Measurements from ENCODE around the gene NIT2.

DNA sequence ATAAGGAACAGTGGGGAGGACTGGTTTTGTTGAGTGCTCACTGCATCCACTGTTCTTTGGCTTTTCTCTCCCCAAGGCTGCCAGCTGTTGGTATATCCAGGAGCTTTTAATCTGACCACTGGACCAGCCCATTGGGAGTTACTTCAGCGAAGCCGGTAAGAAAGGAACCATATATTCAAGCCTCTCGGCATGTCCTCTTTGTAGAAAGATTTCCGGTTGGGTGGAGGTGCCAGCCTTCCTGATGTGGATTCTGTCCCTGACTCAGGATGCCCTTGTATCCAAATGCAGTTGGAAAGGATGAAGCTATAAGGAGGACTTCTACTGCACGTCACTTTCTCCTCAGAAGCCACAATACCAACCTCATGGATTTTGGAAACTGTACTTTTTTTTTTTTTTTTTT, 14.2 kb downstream of the NIT2 start:
- TF ChIP-seq, protein P1, sequence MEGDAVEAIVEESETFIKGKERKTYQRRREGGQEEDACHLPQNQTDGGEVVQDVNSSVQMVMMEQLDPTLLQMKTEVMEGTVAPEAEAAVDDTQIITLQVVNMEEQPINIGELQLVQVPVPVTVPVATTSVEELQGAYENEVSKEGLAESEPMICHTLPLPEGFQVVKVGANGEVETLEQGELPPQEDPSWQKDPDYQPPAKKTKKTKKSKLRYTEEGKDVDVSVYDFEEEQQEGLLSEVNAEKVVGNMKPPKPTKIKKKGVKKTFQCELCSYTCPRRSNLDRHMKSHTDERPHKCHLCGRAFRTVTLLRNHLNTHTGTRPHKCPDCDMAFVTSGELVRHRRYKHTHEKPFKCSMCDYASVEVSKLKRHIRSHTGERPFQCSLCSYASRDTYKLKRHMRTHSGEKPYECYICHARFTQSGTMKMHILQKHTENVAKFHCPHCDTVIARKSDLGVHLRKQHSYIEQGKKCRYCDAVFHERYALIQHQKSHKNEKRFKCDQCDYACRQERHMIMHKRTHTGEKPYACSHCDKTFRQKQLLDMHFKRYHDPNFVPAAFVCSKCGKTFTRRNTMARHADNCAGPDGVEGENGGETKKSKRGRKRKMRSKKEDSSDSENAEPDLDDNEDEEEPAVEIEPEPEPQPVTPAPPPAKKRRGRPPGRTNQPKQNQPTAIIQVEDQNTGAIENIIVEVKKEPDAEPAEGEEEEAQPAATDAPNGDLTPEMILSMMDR (IDR thresholded peaks at IDR 0.05; ENCODE audit: insufficient read depth, low read length) = no peak
- TF ChIP-seq, protein P2, sequence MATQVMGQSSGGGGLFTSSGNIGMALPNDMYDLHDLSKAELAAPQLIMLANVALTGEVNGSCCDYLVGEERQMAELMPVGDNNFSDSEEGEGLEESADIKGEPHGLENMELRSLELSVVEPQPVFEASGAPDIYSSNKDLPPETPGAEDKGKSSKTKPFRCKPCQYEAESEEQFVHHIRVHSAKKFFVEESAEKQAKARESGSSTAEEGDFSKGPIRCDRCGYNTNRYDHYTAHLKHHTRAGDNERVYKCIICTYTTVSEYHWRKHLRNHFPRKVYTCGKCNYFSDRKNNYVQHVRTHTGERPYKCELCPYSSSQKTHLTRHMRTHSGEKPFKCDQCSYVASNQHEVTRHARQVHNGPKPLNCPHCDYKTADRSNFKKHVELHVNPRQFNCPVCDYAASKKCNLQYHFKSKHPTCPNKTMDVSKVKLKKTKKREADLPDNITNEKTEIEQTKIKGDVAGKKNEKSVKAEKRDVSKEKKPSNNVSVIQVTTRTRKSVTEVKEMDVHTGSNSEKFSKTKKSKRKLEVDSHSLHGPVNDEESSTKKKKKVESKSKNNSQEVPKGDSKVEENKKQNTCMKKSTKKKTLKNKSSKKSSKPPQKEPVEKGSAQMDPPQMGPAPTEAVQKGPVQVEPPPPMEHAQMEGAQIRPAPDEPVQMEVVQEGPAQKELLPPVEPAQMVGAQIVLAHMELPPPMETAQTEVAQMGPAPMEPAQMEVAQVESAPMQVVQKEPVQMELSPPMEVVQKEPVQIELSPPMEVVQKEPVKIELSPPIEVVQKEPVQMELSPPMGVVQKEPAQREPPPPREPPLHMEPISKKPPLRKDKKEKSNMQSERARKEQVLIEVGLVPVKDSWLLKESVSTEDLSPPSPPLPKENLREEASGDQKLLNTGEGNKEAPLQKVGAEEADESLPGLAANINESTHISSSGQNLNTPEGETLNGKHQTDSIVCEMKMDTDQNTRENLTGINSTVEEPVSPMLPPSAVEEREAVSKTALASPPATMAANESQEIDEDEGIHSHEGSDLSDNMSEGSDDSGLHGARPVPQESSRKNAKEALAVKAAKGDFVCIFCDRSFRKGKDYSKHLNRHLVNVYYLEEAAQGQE (IDR thresholded peaks at IDR 0.05; ENCODE audit: insufficient replicate concordance, low read depth) = no peak
- TF ChIP-seq GABPA (IDR thresholded peaks at IDR 0.05; ENCODE audit: low read depth) (no peak), POLR2AphosphoS5 (IDR thresholded peaks at IDR 0.05; ENCODE audit: low read depth) (no peak)

Data from HL-60 (cell line).